Activated T-helper 17 cell treated with anti-CD3 and anti-CD28 coated beads, Interleukin-2, amount 50 U/mL, for 72 hours (primary cell): ENCODE data around the gene MRPL14. TPM values are rescaled to one million over a fixed set of nuclear protein-coding genes. Genes with fewer than 3 reads are reported as not detected.

Source experiments
- ATAC-seq: fragments of 150-1000 bp; cut with Tn5 transposase; replicated peaks from 2 replicates; pipeline ENCODE4 v1.10.0; 2021; ENCODE audit warnings: mild to moderate bottlenecking, moderate library complexity
- H3K27ac Mint-ChIP-seq: one replicate; pipeline ENCODE4 v1.8.0; 2022; ENCODE audit warnings: mixed read lengths
- H3K27me3 Mint-ChIP-seq: one replicate; pipeline ENCODE4 v1.8.0; 2022; ENCODE audit warnings: mixed read lengths
- H3K36me3 Mint-ChIP-seq: one replicate; pipeline ENCODE4 v1.8.0; 2022; ENCODE audit warnings: low read depth, mild to moderate bottlenecking, mixed read lengths
- H3K4me1 Mint-ChIP-seq: one replicate; pipeline ENCODE4 v1.8.0; 2022; ENCODE audit warnings: mixed read lengths
- H3K4me3 Mint-ChIP-seq: one replicate; pipeline ENCODE4 v1.8.0; 2022; ENCODE audit warnings: mild to moderate bottlenecking, mixed read lengths
- H3K9me3 Mint-ChIP-seq: one replicate; pipeline ENCODE4 v1.8.0; 2022; ENCODE audit warnings: mixed read lengths
- total RNA-seq, 2 donors: library from RNA; stranded (reverse); gene quantifications; one replicate each; pipeline ENCODE4 v1.2.3, GENCODE V29; 2022

MRPL14 gene
- total RNA-seq, 2 donors from 2014 or later, result 29.3 to 54.0 TPM

GRCh38 chr6:44068607-44069296 is 58.5 kb downstream of the MRPL14 start:
- Mint-ChIP-seq H3K9me3 (no peaks in the 10 kb centered on the region), H3K4me1 (peaks cover 10% of the 10 kb centered on the region), H3K27me3 (peaks cover 8% of the 10 kb centered on the region), H3K4me3 (no peak overlapping the region), H3K36me3 (peaks cover 13% of the 10 kb centered on the region), H3K27ac (no peak overlapping the region)
- no peak for ATAC-seq

GRCh38 chr6:44067173-44068139 is 59.8 kb downstream of the MRPL14 start:
- H3K27me3 Mint-ChIP-seq, result peaks cover 8% of the 10 kb centered on the region
- peaks cover 10% of the 10 kb centered on the region for H3K4me1 Mint-ChIP-seq
- H3K4me3 Mint-ChIP-seq, result no peak overlapping the region
- peak; percentile 70 for ATAC-seq
- peak overlapping the region; percentile 75 for H3K27ac Mint-ChIP-seq
- no peaks in the 10 kb centered on the region for H3K36me3 Mint-ChIP-seq
- no peaks in the 10 kb centered on the region for H3K9me3 Mint-ChIP-seq

- Mint-ChIP-seq H3K4me3 (no peak overlapping the region), H3K4me1 (peaks cover 10% of the 10 kb centered on the region), H3K27ac (peak overlapping the region; percentile 67), H3K36me3 (no peaks in the 10 kb centered on the region), H3K27me3 (peaks cover 8% of the 10 kb centered on the region), H3K9me3 (no peaks in the 10 kb centered on the region)
- ATAC-seq, result no peak
Observed at GRCh38 chr6:44066394-44067172, 60.7 kb downstream of the MRPL14 start.

- peaks cover 4% of the 10 kb centered on the region for H3K27me3 Mint-ChIP-seq
- H3K36me3 Mint-ChIP-seq, result no peaks in the 10 kb centered on the region
- H3K27ac Mint-ChIP-seq, result peak overlapping the region; percentile 60
- no peaks in the 10 kb centered on the region for H3K9me3 Mint-ChIP-seq
- ATAC-seq, result no peak
- no peak overlapping the region for H3K4me3 Mint-ChIP-seq
- H3K4me1 Mint-ChIP-seq, result peaks cover 10% of the 10 kb centered on the region
Observed at GRCh38 chr6:44065443-44066140, 61.7 kb downstream of the MRPL14 start.

- ATAC-seq, result no peak
- Mint-ChIP-seq H3K4me3 (peak overlapping the region; percentile 44), H3K4me1 (peaks cover 10% of the 10 kb centered on the region), H3K27me3 (peaks cover 3% of the 10 kb centered on the region), H3K9me3 (no peaks in the 10 kb centered on the region), H3K36me3 (no peaks in the 10 kb centered on the region), H3K27ac (peak overlapping the region; percentile 73)
Observed at GRCh38 chr6:44064948-44065272, 62.3 kb downstream of the MRPL14 start.

GRCh38 chr6:44064089-44064947 is 62.9 kb downstream of the MRPL14 start:
- Mint-ChIP-seq H3K4me3 (peak overlapping the region; percentile 44), H3K4me1 (peaks cover 10% of the 10 kb centered on the region), H3K9me3 (no peaks in the 10 kb centered on the region), H3K27me3 (peaks cover 3% of the 10 kb centered on the region), H3K27ac (peak overlapping the region; percentile 73), H3K36me3 (no peaks in the 10 kb centered on the region)
- peak; percentile 92 for ATAC-seq

GRCh38 chr6:44063561-44064059 is 63.6 kb downstream of the MRPL14 start:
- H3K36me3 Mint-ChIP-seq, result no peaks in the 10 kb centered on the region
- no peaks in the 10 kb centered on the region for H3K9me3 Mint-ChIP-seq
- peaks cover 3% of the 10 kb centered on the region for H3K27me3 Mint-ChIP-seq
- no peak overlapping the region for H3K4me3 Mint-ChIP-seq
- ATAC-seq, result no peak
- H3K27ac Mint-ChIP-seq, result no peak overlapping the region
- H3K4me1 Mint-ChIP-seq, result peaks cover 10% of the 10 kb centered on the region

Other genes with a start within 250 kb of the MRPL14 start
- gene TMEM63B, start 102 bp upstream of the MRPL14 start, total RNA-seq, result 10 to 100 TPM; 12.1 to 21.4 TPM
- gene CAPN11, start 31.4 kb upstream of the MRPL14 start, total RNA-seq, result 1 to 10 TPM in 1 of 2 donors, not detected in 1; 1.1 TPM
- not detected for gene MYMX, start 89.5 kb upstream of the MRPL14 start, total RNA-seq
- 10 to 100 TPM; 40.8 to 80.8 TPM for gene SLC29A1, start 96.1 kb upstream of the MRPL14 start, total RNA-seq
- gene HSP90AB1, start 119.6 kb upstream of the MRPL14 start, total RNA-seq, result 1,000 to 10,000 TPM; 1,019 to 1,822 TPM
- 10 to 100 TPM; 16.5 to 22.3 TPM for gene SLC35B2, start 130.1 kb upstream of the MRPL14 start, total RNA-seq
- gene NFKBIE, start 138.1 kb upstream of the MRPL14 start, total RNA-seq, result 10 to 100 TPM; 20.5 to 26.9 TPM
- under 1 TPM; 0.05 to 0.19 TPM for gene TMEM151B, start 143.0 kb upstream of the MRPL14 start, total RNA-seq
- 10 to 100 TPM; 10.2 to 13.8 TPM for gene AARS2, start 185.9 kb upstream of the MRPL14 start, total RNA-seq
- gene SPATS1, start 215.2 kb upstream of the MRPL14 start, total RNA-seq, result not detected